ENCODE results near the gene RNF38.
A peak's percentile ranks its signal among the peaks of the same experiment; 100 is the strongest.

RNF38 gene

GRCh38 chr9:36345103-36345846 lies 54.8 kb downstream of the RNF38 start:
- peaks cover 58% of the 10 kb centered on the region for H3K36me3 ChIP-seq
- H3K27me3 ChIP-seq, result no peaks in the 10 kb centered on the region
- H3K9me3 ChIP-seq, result no peaks in the 10 kb centered on the region
- peaks cover 6% of the 10 kb centered on the region for H3K4me1 ChIP-seq
- no peak for DNase-seq
- TF ChIP-seq CTCF (IDR thresholded peaks at IDR 0.05; ENCODE audit: low read depth, low read length), result peak; percentile 19; the same call in 1 of the 2 replicates
- no peak overlapping the region for H3K4me3 ChIP-seq (ENCODE audit: low read depth, low read length)

- Histone ChIP-seq H3K36me3 (peaks cover 60% of the 10 kb centered on the region), H3K4me1 (peaks cover 6% of the 10 kb centered on the region), H3K27me3 (no peaks in the 10 kb centered on the region), H3K9me3 (no peaks in the 10 kb centered on the region), H3K4me3 (ENCODE audit: low read depth, low read length) (no peak overlapping the region)
- TF ChIP-seq CTCF (IDR thresholded peaks at IDR 0.05; ENCODE audit: low read depth, low read length), result no peak
- no peak for DNase-seq
These were observed 58.0 kb downstream of the RNF38 start for GRCh38 chr9:36341936-36342577.

- DNase-seq, result no peak
- H3K27me3 ChIP-seq, result no peaks in the 10 kb centered on the region
- no peaks in the 10 kb centered on the region for H3K9me3 ChIP-seq
- H3K4me3 ChIP-seq (ENCODE audit: low read depth, low read length), result no peak overlapping the region
- TF ChIP-seq CTCF (IDR thresholded peaks at IDR 0.05; ENCODE audit: low read depth, low read length), result no peak
- no peaks in the 10 kb centered on the region for H3K4me1 ChIP-seq
- H3K36me3 ChIP-seq, result peaks cover 41% of the 10 kb centered on the region
These were observed 62.2 kb downstream of the RNF38 start for GRCh38 chr9:36337865-36338264.

- H3K36me3 ChIP-seq, result peaks cover 33% of the 10 kb centered on the region
- TF ChIP-seq CTCF (IDR thresholded peaks at IDR 0.05; ENCODE audit: low read depth, low read length), result no peak
- no peak overlapping the region for H3K4me3 ChIP-seq (ENCODE audit: low read depth, low read length)
- H3K27me3 ChIP-seq, result no peaks in the 10 kb centered on the region
- no peaks in the 10 kb centered on the region for H3K9me3 ChIP-seq
- no peak for DNase-seq
- H3K4me1 ChIP-seq, result no peaks in the 10 kb centered on the region
These were observed 63.1 kb downstream of the RNF38 start for GRCh38 chr9:36337002-36337401.

GRCh38 chr9:36336131-36336907 lies 63.8 kb downstream of the RNF38 start:
- no peak for TF ChIP-seq CTCF (IDR thresholded peaks at IDR 0.05; ENCODE audit: low read depth, low read length)
- H3K4me3 ChIP-seq (ENCODE audit: low read depth, low read length), result no peak overlapping the region
- H3K27me3 ChIP-seq, result no peaks in the 10 kb centered on the region
- H3K4me1 ChIP-seq, result no peaks in the 10 kb centered on the region
- no peaks in the 10 kb centered on the region for H3K9me3 ChIP-seq
- H3K36me3 ChIP-seq, result peaks cover 33% of the 10 kb centered on the region
- no peak for DNase-seq

All from BE2C (cell line).